Loucy (cell line): ENCODE results near the gene FECH.

Source experiments
- H2AFZ ChIP-seq: fragments of 200-600 bp; sonication (generic); 2 replicates; pipeline ENCODE4 v1.6.0; 2016; ENCODE audit warnings: antibody characterized with exemption, mild to moderate bottlenecking, low read length, moderate library complexity
- H3F3A ChIP-seq: fragments of 200-600 bp; 2 replicates; pipeline ENCODE4 v1.6.0; 2016; ENCODE audit warnings: antibody characterized with exemption, low read depth, mild to moderate bottlenecking
- H3K27me3 ChIP-seq: fragments of 200-600 bp; sonication (generic); 2 replicates; pipeline ENCODE4 v1.6.1; 2014; ENCODE audit warnings: low read length, mild to moderate bottlenecking; ENCODE audit not compliant: insufficient read depth, poor library complexity, severe bottlenecking
- H3K36me3 ChIP-seq: fragments of 200-600 bp; sonication (generic); 2 replicates; pipeline ENCODE4 v1.6.1; 2016; ENCODE audit warnings: low read length; ENCODE audit not compliant: insufficient read depth
- H3K4me1 ChIP-seq: fragments of 200-600 bp; sonication (generic); 2 replicates; pipeline ENCODE4 v1.5.1; 2014; ENCODE audit warnings: low read length, mild to moderate bottlenecking; ENCODE audit not compliant: insufficient read depth, poor library complexity, severe bottlenecking
- H3K4me2 ChIP-seq: fragments of 200-600 bp; sonication (generic); 2 replicates; pipeline ENCODE4 v1.6.0; 2014; ENCODE audit warnings: antibody characterized with exemption, low read length, low read depth, mild to moderate bottlenecking; ENCODE audit not compliant: poor library complexity, severe bottlenecking
- H3K4me3 ChIP-seq: fragments of 200-600 bp; sonication (generic); 2 replicates; pipeline ENCODE4 v1.5.1; 2014; ENCODE audit warnings: low read length, mild to moderate bottlenecking, mixed read lengths; ENCODE audit not compliant: poor library complexity, severe bottlenecking
- H3K79me2 ChIP-seq: fragments of 200-600 bp; sonication (generic); 2 replicates; pipeline ENCODE4 v1.6.1; 2014; ENCODE audit warnings: low read length; ENCODE audit not compliant: insufficient read depth
- H3K9ac ChIP-seq: fragments of 200-600 bp; sonication (generic); 2 replicates; pipeline ENCODE4 v1.6.0; 2014; ENCODE audit warnings: mild to moderate bottlenecking, low read depth, low read length, moderate library complexity; ENCODE audit not compliant: poor library complexity, severe bottlenecking
- H3K9me2 ChIP-seq: fragments of 200-600 bp; sonication (generic); replicated peaks from 2 replicates; pipeline ENCODE4 v1.6.1; 2016; ENCODE audit warnings: low read depth, low read length, mixed read lengths
- H3K9me3 ChIP-seq: fragments of 200-600 bp; sonication (generic); 2 replicates; pipeline ENCODE4 v1.6.1; 2014; ENCODE audit warnings: mild to moderate bottlenecking, antibody characterized with exemption, low read length, low read depth; ENCODE audit not compliant: insufficient read depth
- H4K20me1 ChIP-seq: fragments of 200-600 bp; sonication (generic); 2 replicates; pipeline ENCODE4 v1.6.0; 2014; ENCODE audit warnings: antibody characterized with exemption, low read length, mild to moderate bottlenecking; ENCODE audit not compliant: insufficient read depth, poor library complexity, severe bottlenecking
- EZH2phosphoT487 ChIP-seq: fragments of 200-600 bp; IDR thresholded peaks from 2 replicates; pipeline ENCODE4 v1.6.1; 2018; ENCODE audit warnings: antibody characterized with exemption, mild to moderate bottlenecking, moderate library complexity, borderline replicate concordance
- TF ChIP-seq, protein P1 (sequence below): fragments of 200-600 bp; sonication (generic); conservative IDR thresholded peaks from 2 replicates; pipeline ENCODE4 v1.5.1; 2014; ENCODE audit warnings: mild to moderate bottlenecking, antibody characterized with exemption, low read length

The FECH gene

GRCh38 chr18:57502624-57503023 lies 83.9 kb downstream of the FECH start:
- Histone ChIP-seq H3F3A (no peaks in the 10 kb centered on the region), H3K36me3 (no peaks in the 10 kb centered on the region), H3K9ac (no peak overlapping the region)

GRCh38 chr18:57498682-57499256 lies 87.7 kb downstream of the FECH start:
- Histone ChIP-seq H3K9me2 (no peaks in the 10 kb centered on the region), H3K4me2 (no peak overlapping the region), H3K9ac (no peak overlapping the region), H3K9me3 (no peaks in the 10 kb centered on the region), H3K79me2 (no peaks in the 10 kb centered on the region), H4K20me1 (no peaks in the 10 kb centered on the region), H3K36me3 (no peaks in the 10 kb centered on the region), H3K4me1 (no peaks in the 10 kb centered on the region), H3K27me3 (no peaks in the 10 kb centered on the region), H3F3A (no peaks in the 10 kb centered on the region), H3K4me3 (no peak overlapping the region), H2AFZ (no peak overlapping the region)
- TF ChIP-seq, protein P1, sequence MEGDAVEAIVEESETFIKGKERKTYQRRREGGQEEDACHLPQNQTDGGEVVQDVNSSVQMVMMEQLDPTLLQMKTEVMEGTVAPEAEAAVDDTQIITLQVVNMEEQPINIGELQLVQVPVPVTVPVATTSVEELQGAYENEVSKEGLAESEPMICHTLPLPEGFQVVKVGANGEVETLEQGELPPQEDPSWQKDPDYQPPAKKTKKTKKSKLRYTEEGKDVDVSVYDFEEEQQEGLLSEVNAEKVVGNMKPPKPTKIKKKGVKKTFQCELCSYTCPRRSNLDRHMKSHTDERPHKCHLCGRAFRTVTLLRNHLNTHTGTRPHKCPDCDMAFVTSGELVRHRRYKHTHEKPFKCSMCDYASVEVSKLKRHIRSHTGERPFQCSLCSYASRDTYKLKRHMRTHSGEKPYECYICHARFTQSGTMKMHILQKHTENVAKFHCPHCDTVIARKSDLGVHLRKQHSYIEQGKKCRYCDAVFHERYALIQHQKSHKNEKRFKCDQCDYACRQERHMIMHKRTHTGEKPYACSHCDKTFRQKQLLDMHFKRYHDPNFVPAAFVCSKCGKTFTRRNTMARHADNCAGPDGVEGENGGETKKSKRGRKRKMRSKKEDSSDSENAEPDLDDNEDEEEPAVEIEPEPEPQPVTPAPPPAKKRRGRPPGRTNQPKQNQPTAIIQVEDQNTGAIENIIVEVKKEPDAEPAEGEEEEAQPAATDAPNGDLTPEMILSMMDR = no peak
- TF ChIP-seq EZH2phosphoT487 = no peak

More at GRCh38 chr18:57502624-57503023, 83.9 kb downstream of the FECH start:
- Histone ChIP-seq H3K79me2 (no peaks in the 10 kb centered on the region), H3K4me2 (no peak overlapping the region), H3K4me1 (no peaks in the 10 kb centered on the region), H4K20me1 (no peaks in the 10 kb centered on the region), H2AFZ (no peak overlapping the region), H3K27me3 (no peaks in the 10 kb centered on the region), H3K9me3 (no peaks in the 10 kb centered on the region), H3K9me2 (no peaks in the 10 kb centered on the region), H3K4me3 (no peak overlapping the region)
- TF ChIP-seq, protein P1 = no peak
- TF ChIP-seq EZH2phosphoT487 = no peak
